ENCODE results near the gene LRAT. TPM values are rescaled to one million over a fixed set of nuclear protein-coding genes. Genes with fewer than 3 reads are reported as not detected.

LRAT gene
- total and polyA plus RNA-seq, 2 of the 8 experiments (the other 6 are each of a cell fraction or from before 2014, with no cell fraction given): 4.3 to 10.3 TPM

GRCh38 chr4:154743683-154744340, at the start of gene LRAT (continued):
- TF ChIP-seq KDM4A (IDR thresholded peaks at IDR 0.05; ENCODE audit: low read depth, low read length, severe bottlenecking) (peak; percentile 87), ATF3 (IDR thresholded peaks at IDR 0.05; ENCODE audit: insufficient read depth, low read depth, low read length) (no peak), ATF2 (IDR thresholded peaks at IDR 0.05; ENCODE audit: low read length) (no peak), SP1 (IDR thresholded peaks at IDR 0.05; ENCODE audit: low read depth, low read length) (0 out of 2 replicates have a peak, but pooled peaks have one; percentile 33), EGR1 (IDR thresholded peaks at IDR 0.05; ENCODE audit: borderline replicate concordance, low read depth, low read length) (no peak), EZH2 (IDR thresholded peaks at IDR 0.05; ENCODE audit: low read depth, low read length, severe bottlenecking) (no peak), JUND (IDR thresholded peaks at IDR 0.05; ENCODE audit: low read length) (no peak), CHD1 (IDR thresholded peaks at IDR 0.05; ENCODE audit: low read depth, low read length) (no peak), RAD21 (IDR thresholded peaks at IDR 0.05 in 1 of 2, conservative IDR thresholded peaks at IDR 0.05 in 1 of 2; ENCODE audit: low read depth in 2 of 2, low read length in 2 of 2) (peak; percentile 0 to 22; a peak in 2 of 4 replicates), ASH2L (IDR thresholded peaks at IDR 0.05; ENCODE audit: low read length) (peak; percentile 87), JUN (IDR thresholded peaks at IDR 0.05; ENCODE audit: low read depth, low read length) (no peak), POLR2A (IDR thresholded peaks at IDR 0.05; ENCODE audit: control extremely low read depth in 1 of 2, low read depth in 2 of 2, low read length in 2 of 2) (peak; percentile 67 to 91), SP4 (IDR thresholded peaks at IDR 0.05; ENCODE audit: low read length) (no peak), TAF7 (optimal IDR thresholded peaks at IDR 0.05; ENCODE audit: borderline replicate concordance, low read depth, low read length) (peak; percentile 56), TAF1 (IDR thresholded peaks at IDR 0.05; ENCODE audit: low read depth, low read length) (peak; percentile 86), RNF2 (IDR thresholded peaks at IDR 0.05; ENCODE audit: borderline replicate concordance, low read depth, low read length, missing control alignments, poor library complexity, severe bottlenecking) (peak; percentile 24), PHF8 (conservative IDR thresholded peaks at IDR 0.05; ENCODE audit: low read depth, low read length) (peak; percentile 81)
- TF ChIP-seq, protein P1, sequence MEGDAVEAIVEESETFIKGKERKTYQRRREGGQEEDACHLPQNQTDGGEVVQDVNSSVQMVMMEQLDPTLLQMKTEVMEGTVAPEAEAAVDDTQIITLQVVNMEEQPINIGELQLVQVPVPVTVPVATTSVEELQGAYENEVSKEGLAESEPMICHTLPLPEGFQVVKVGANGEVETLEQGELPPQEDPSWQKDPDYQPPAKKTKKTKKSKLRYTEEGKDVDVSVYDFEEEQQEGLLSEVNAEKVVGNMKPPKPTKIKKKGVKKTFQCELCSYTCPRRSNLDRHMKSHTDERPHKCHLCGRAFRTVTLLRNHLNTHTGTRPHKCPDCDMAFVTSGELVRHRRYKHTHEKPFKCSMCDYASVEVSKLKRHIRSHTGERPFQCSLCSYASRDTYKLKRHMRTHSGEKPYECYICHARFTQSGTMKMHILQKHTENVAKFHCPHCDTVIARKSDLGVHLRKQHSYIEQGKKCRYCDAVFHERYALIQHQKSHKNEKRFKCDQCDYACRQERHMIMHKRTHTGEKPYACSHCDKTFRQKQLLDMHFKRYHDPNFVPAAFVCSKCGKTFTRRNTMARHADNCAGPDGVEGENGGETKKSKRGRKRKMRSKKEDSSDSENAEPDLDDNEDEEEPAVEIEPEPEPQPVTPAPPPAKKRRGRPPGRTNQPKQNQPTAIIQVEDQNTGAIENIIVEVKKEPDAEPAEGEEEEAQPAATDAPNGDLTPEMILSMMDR (IDR thresholded peaks at IDR 0.05; ENCODE audit: control extremely low read depth in 1 of 3, insufficient read depth in 1 of 3, low read depth in 1 of 3, low read length in 3 of 3): peak; percentile 42 to 69 (median 54)
